Right kidney (tissue), 1 donor: Measurements from ENCODE around the gene EZR.

Experiments used
- DNase-seq: peaks from one replicate; pipeline ENCODE4 v3.0.0-alpha.2; 2016

EZR gene

GRCh38 chr6:158761746-158762145 lies 57.4 kb downstream of the EZR start:
- DNase-seq, result no peak

- peak; percentile 8 for DNase-seq
Observed at GRCh38 chr6:158760618-158761250, 58.4 kb downstream of the EZR start.

GRCh38 chr6:158759966-158760617 lies 59.1 kb downstream of the EZR start:
- no peak for DNase-seq

- DNase-seq, result peak; percentile 46
Observed at GRCh38 chr6:158758941-158759479, 60.2 kb downstream of the EZR start.

GRCh38 chr6:158758451-158758860 lies 60.7 kb downstream of the EZR start:
- peak; percentile 52 for DNase-seq

GRCh38 chr6:158757753-158758090 lies 61.4 kb downstream of the EZR start:
- peak; percentile 2 for DNase-seq

GRCh38 chr6:158756977-158757752 lies 62.0 kb downstream of the EZR start:
- DNase-seq, result peak; percentile 10

- DNase-seq, result peak; percentile 10
Observed at GRCh38 chr6:158756126-158756525, 63.0 kb downstream of the EZR start.

- DNase-seq, result peak; percentile 7
Observed at GRCh38 chr6:158755636-158756035, 63.5 kb downstream of the EZR start.

- DNase-seq, result peak; percentile 9
Observed at GRCh38 chr6:158754738-158755137, 64.4 kb downstream of the EZR start.

- no peak for DNase-seq
Observed at GRCh38 chr6:158753811-158754210, 65.4 kb downstream of the EZR start.

- DNase-seq, result no peak
Observed at GRCh38 chr6:158752613-158753012, 66.6 kb downstream of the EZR start.

GRCh38 chr6:158751921-158752320 lies 67.2 kb downstream of the EZR start:
- peak; percentile 35 for DNase-seq

GRCh38 chr6:158751224-158751623 lies 67.9 kb downstream of the EZR start:
- DNase-seq, result peak; percentile 29

GRCh38 chr6:158744986-158745430 lies 74.2 kb downstream of the EZR start:
- no peak for DNase-seq

GRCh38 chr6:158743033-158743651 lies 76.0 kb downstream of the EZR start:
- DNase-seq, result no peak

GRCh38 chr6:158739673-158740072 lies 79.5 kb downstream of the EZR start:
- no peak for DNase-seq

- DNase-seq, result no peak
Observed at GRCh38 chr6:158737710-158738615, 81.2 kb downstream of the EZR start.

- DNase-seq, result no peak
Observed at GRCh38 chr6:158737082-158737709, 82.0 kb downstream of the EZR start.

GRCh38 chr6:158735009-158735408 lies 84.2 kb downstream of the EZR start:
- no peak for DNase-seq

GRCh38 chr6:158730541-158730907 lies 88.6 kb downstream of the EZR start:
- DNase-seq, result no peak
